Subcutaneous abdominal adipose tissue (tissue), 5 donors: Measurements from ENCODE around the gene ALDH1L1.

Experiments used
- H3K27ac ChIP-seq: one replicate; pipeline ENCODE4 v1.7.0; 2013; ENCODE audit warnings: low read depth, mild to moderate bottlenecking, inconsistent platforms, low read length, moderate library complexity
- H3K27me3 ChIP-seq, 5 donors: one replicate each; pipeline ENCODE4 v1.7.0; 2013; ENCODE audit warnings: low read length in 5 of 5, inconsistent platforms in 1 of 5; ENCODE audit not compliant: control insufficient read depth in 5 of 5, insufficient read depth in 4 of 5
- H3K36me3 ChIP-seq, 5 donors: one replicate each; pipeline ENCODE4 v1.7.0; 2013; ENCODE audit warnings: low read length in 5 of 5; ENCODE audit not compliant: control insufficient read depth in 5 of 5, insufficient read depth in 5 of 5
- H3K4me1 ChIP-seq, 5 donors: one replicate each; pipeline ENCODE4 v1.7.0; 2013; ENCODE audit warnings: low read length in 5 of 5, mild to moderate bottlenecking in 3 of 5, moderate library complexity in 1 of 5; ENCODE audit not compliant: control insufficient read depth in 5 of 5, insufficient read depth in 5 of 5
- H3K4me3 ChIP-seq, 5 donors: one replicate each; pipeline ENCODE4 v1.7.0; 2013; ENCODE audit warnings: low read length in 5 of 5, low read depth in 1 of 5
- H3K9ac ChIP-seq, 5 donors: one replicate each; pipeline ENCODE4 v1.7.0; 2013; ENCODE audit warnings: low read length in 5 of 5, mild to moderate bottlenecking in 4 of 5, moderate library complexity in 3 of 5
- H3K9me3 ChIP-seq, 5 donors: one replicate each; pipeline ENCODE4 v1.7.0; 2013; ENCODE audit warnings: low read length in 5 of 5; ENCODE audit not compliant: control insufficient read depth in 5 of 5
- donor health status: healthy.
- donor health status: healthy.
- donor health status: healthy.
- donor health status: healthy.
- donor health status: healthy.

ALDH1L1 gene

GRCh38 chr3:126180477-126181397, at the start of gene ALDH1L1:
Gene ALDH1L1, minus strand, starts transcription at chr3:126180586. Its CDS starts 19,607 bp downstream, at chr3:126160979.
- Histone ChIP-seq H3K27ac (peak within 1 kb of the TSS; percentile 68), H3K36me3 (no peaks in the 10 kb centered on the region), H3K9ac (peak within 1 kb of the TSS in 4 of 5 donors; percentile 25 to 80 (median 58)), H3K9me3 (no peaks in the 10 kb centered on the region), H3K4me1 (peaks cover 0 to 38% (median 30%) of the 10 kb centered on the region in 5 donors), H3K4me3 (peak within 1 kb of the TSS; percentile 57 to 75 (median 72)), H3K27me3 (peaks cover 0 to 8% (median 5%) of the 10 kb centered on the region in 5 donors)

- no peak overlapping the region for H3K4me3 ChIP-seq
- H3K9ac ChIP-seq = no peak overlapping the region
- H3K9me3 ChIP-seq = peaks cover 0 to 6% (median 0%) of the 10 kb centered on the region in 5 donors
- H3K27ac ChIP-seq = no peak overlapping the region
- no peaks in the 10 kb centered on the region for H3K36me3 ChIP-seq
- peaks cover 0 to 4% (median 0%) of the 10 kb centered on the region in 5 donors for H3K27me3 ChIP-seq
- no peaks in the 10 kb centered on the region for H3K4me1 ChIP-seq
Measured at GRCh38 chr3:126226374-126226773, 46.0 kb upstream of the ALDH1L1 start.

- Histone ChIP-seq H3K4me1 (peaks cover 3 to 22% (median 13%) of the 10 kb centered on the region in 5 donors), H3K9ac (no peak overlapping the region), H3K27me3 (peaks cover 4 to 25% (median 11%) of the 10 kb centered on the region in 5 donors), H3K27ac (no peak overlapping the region), H3K9me3 (no peaks in the 10 kb centered on the region), H3K36me3 (no peaks in the 10 kb centered on the region), H3K4me3 (no peak overlapping the region)
Measured at GRCh38 chr3:126216416-126216815, 36.0 kb upstream of the ALDH1L1 start.

GRCh38 chr3:126213379-126214028, 33.1 kb upstream of the ALDH1L1 start:
- Histone ChIP-seq H3K4me3 (peak overlapping the region; percentile 50 to 72 (median 69)), H3K27ac (no peak overlapping the region), H3K9me3 (no peaks in the 10 kb centered on the region), H3K27me3 (peaks cover 4 to 25% (median 11%) of the 10 kb centered on the region in 5 donors), H3K9ac (peak overlapping the region in 3 of 5 donors; percentile 48 to 54 (median 53)), H3K36me3 (no peaks in the 10 kb centered on the region), H3K4me1 (peaks cover 6 to 47% (median 32%) of the 10 kb centered on the region in 5 donors)

GRCh38 chr3:126212620-126213378, 32.4 kb upstream of the ALDH1L1 start:
- Histone ChIP-seq H3K9ac (peak overlapping the region in 4 of 5 donors; percentile 25 to 74 (median 50)), H3K36me3 (no peaks in the 10 kb centered on the region), H3K27me3 (peaks cover 4 to 25% (median 11%) of the 10 kb centered on the region in 5 donors), H3K4me3 (peak overlapping the region; percentile 48 to 72 (median 69)), H3K9me3 (no peaks in the 10 kb centered on the region), H3K27ac (no peak overlapping the region), H3K4me1 (peaks cover 7 to 52% (median 39%) of the 10 kb centered on the region in 5 donors)

- Histone ChIP-seq H3K4me1 (peaks cover 7 to 52% (median 41%) of the 10 kb centered on the region in 5 donors), H3K27me3 (peaks cover 4 to 25% (median 11%) of the 10 kb centered on the region in 5 donors), H3K9me3 (no peaks in the 10 kb centered on the region), H3K36me3 (no peaks in the 10 kb centered on the region), H3K9ac (peak overlapping the region in 1 of 5 donors; percentile 74), H3K4me3 (peak overlapping the region in 4 of 5 donors; percentile 48 to 72 (median 60)), H3K27ac (no peak overlapping the region)
Measured at GRCh38 chr3:126212250-126212619, 31.8 kb upstream of the ALDH1L1 start.

GRCh38 chr3:126211569-126211968, 31.2 kb upstream of the ALDH1L1 start:
- no peak overlapping the region for H3K27ac ChIP-seq
- H3K27me3 ChIP-seq = peaks cover under 1 to 22% (median 11%) of the 10 kb centered on the region in 5 donors

GRCh38 chr3:126210606-126211005, 30.2 kb upstream of the ALDH1L1 start:
- H3K9ac ChIP-seq = no peak overlapping the region
- peaks cover 10 to 59% (median 48%) of the 10 kb centered on the region in 5 donors for H3K4me1 ChIP-seq
- peaks cover 0 to 19% (median 5%) of the 10 kb centered on the region in 5 donors for H3K27me3 ChIP-seq
- peak overlapping the region in 1 of 5 donors; percentile 6 for H3K4me3 ChIP-seq
- H3K36me3 ChIP-seq = no peaks in the 10 kb centered on the region
- no peaks in the 10 kb centered on the region for H3K9me3 ChIP-seq
- no peak overlapping the region for H3K27ac ChIP-seq

More at GRCh38 chr3:126211569-126211968, 31.2 kb upstream of the ALDH1L1 start:
- Histone ChIP-seq H3K36me3 (no peaks in the 10 kb centered on the region), H3K4me1 (peaks cover 7 to 52% (median 41%) of the 10 kb centered on the region in 5 donors), H3K9ac (no peak overlapping the region), H3K9me3 (no peaks in the 10 kb centered on the region), H3K4me3 (no peak overlapping the region)

GRCh38 chr3:126209741-126210140, 29.4 kb upstream of the ALDH1L1 start:
- peaks cover 10 to 61% (median 49%) of the 10 kb centered on the region in 5 donors for H3K4me1 ChIP-seq
- H3K27me3 ChIP-seq = peaks cover 0 to 12% (median 3%) of the 10 kb centered on the region in 5 donors
- no peaks in the 10 kb centered on the region for H3K36me3 ChIP-seq
- H3K4me3 ChIP-seq = peak overlapping the region in 1 of 5 donors; percentile 4
- no peaks in the 10 kb centered on the region for H3K9me3 ChIP-seq
- no peak overlapping the region for H3K9ac ChIP-seq
- H3K27ac ChIP-seq = no peak overlapping the region
